Prostate gland (tissue), 2 donors: ENCODE results near the gene ABCG8.

ENCODE experiments used
- CTCF ChIP-seq, 4 experiments: fragments of 200-600 bp in 2 of 4; fragments of 450-650 bp in 2 of 4; sonication (generic) in 2 of 4; IDR thresholded peaks; 1 replicate in 3 of 4; 2 replicates in 1 of 4; pipeline ENCODE4 v1.5.1; 2016 to 2019; ENCODE audit warnings: antibody characterized with exemption in 4 of 4, mild to moderate bottlenecking in 2 of 4, moderate library complexity in 2 of 4
- POLR2A ChIP-seq: fragments of 450-650 bp; IDR thresholded peaks from one replicate; pipeline ENCODE4 v1.6.1; 2016; ENCODE audit warnings: antibody characterized with exemption, mild to moderate bottlenecking
- POLR2AphosphoS5 ChIP-seq: sonication (generic); formaldehyde crosslinking; IDR thresholded peaks from one replicate; pipeline ENCODE4 v1.6.1; 2017; ENCODE audit warnings: antibody characterized with exemption

- TF ChIP-seq POLR2AphosphoS5 (no peak), CTCF (IDR thresholded peaks at IDR 0.05) (no peak), POLR2A (no peak)
Measured at GRCh38 chr2:43814711-43815110, 24.1 kb upstream of the ABCG8 start.
